GM18499 (cell line): ENCODE measurements around the gene HAND2.

Source experiments
- ATAC-seq: cut with Tn5 transposase; IDR thresholded peaks from one replicate; pipeline ENCODE4 v1.9.1; 2021; ENCODE audit warnings: moderate number of reproducible peaks; ENCODE audit not compliant: insufficient read depth, unreplicated experiment

Gene HAND2

GRCh38 chr4:173505924-173506518 lies 24.0 kb downstream of the HAND2 start:
- peak; percentile 70 for ATAC-seq

GRCh38 chr4:173504181-173504503 lies 25.9 kb downstream of the HAND2 start:
- ATAC-seq: no peak

GRCh38 chr4:173503330-173504180 lies 26.5 kb downstream of the HAND2 start:
- ATAC-seq: no peak

GRCh38 chr4:173502282-173502681 lies 27.7 kb downstream of the HAND2 start:
- no peak for ATAC-seq

GRCh38 chr4:173501592-173502150 lies 28.4 kb downstream of the HAND2 start:
- no peak for ATAC-seq

GRCh38 chr4:173500841-173501591 lies 29.0 kb downstream of the HAND2 start:
- no peak for ATAC-seq

- no peak for ATAC-seq
Measured at GRCh38 chr4:173499658-173500535, 30.1 kb downstream of the HAND2 start.

- no peak for ATAC-seq
Measured at GRCh38 chr4:173498771-173499170, 31.3 kb downstream of the HAND2 start.

- ATAC-seq: no peak
Measured at GRCh38 chr4:173498023-173498422, 32.0 kb downstream of the HAND2 start.

GRCh38 chr4:173494013-173494970 lies 35.7 kb downstream of the HAND2 start:
- ATAC-seq: peak; percentile 96

- no peak for ATAC-seq
Measured at GRCh38 chr4:173493041-173493440, 37.0 kb downstream of the HAND2 start.

GRCh38 chr4:173492315-173492714 lies 37.7 kb downstream of the HAND2 start:
- ATAC-seq: no peak

- no peak for ATAC-seq
Measured at GRCh38 chr4:173490817-173491528, 39.1 kb downstream of the HAND2 start.

GRCh38 chr4:173490256-173490655 lies 39.8 kb downstream of the HAND2 start:
- no peak for ATAC-seq

GRCh38 chr4:173489514-173489913 lies 40.5 kb downstream of the HAND2 start:
- no peak for ATAC-seq

- ATAC-seq: no peak
Measured at GRCh38 chr4:173488656-173489055, 41.4 kb downstream of the HAND2 start.

GRCh38 chr4:173488074-173488473 lies 42.0 kb downstream of the HAND2 start:
- no peak for ATAC-seq

GRCh38 chr4:173486714-173487392 lies 43.2 kb downstream of the HAND2 start:
- no peak for ATAC-seq
